IMR-90 (cell line): ENCODE results near the gene TBC1D16. TPM values are rescaled to one million over a fixed set of nuclear protein-coding genes. Genes with fewer than 3 reads are reported as not detected.

Source experiments
- CEBPB ChIP-seq: IDR thresholded peaks from 2 replicates; pipeline ENCODE4 v1.6.1; 2012; ENCODE audit warnings: low read depth, low read length, improper control_type of control experiment
- CTCF ChIP-seq: conservative IDR thresholded peaks from 2 replicates; pipeline ENCODE4 v1.5.1; 2012; ENCODE audit warnings: mild to moderate bottlenecking, low read depth, low read length, improper control_type of control experiment
- FOS ChIP-seq: fragments of 150-350 bp; IDR thresholded peaks from 2 replicates; pipeline ENCODE4 v1.6.1; 2016; ENCODE audit warnings: low read depth, low read length
- MAZ ChIP-seq: IDR thresholded peaks from 2 replicates; pipeline ENCODE4 v1.6.1; 2012; ENCODE audit warnings: low read depth, mild to moderate bottlenecking, low read length, improper control_type of control experiment, moderate library complexity, borderline replicate concordance
- MXI1 ChIP-seq: IDR thresholded peaks from 2 replicates; pipeline ENCODE4 v1.6.1; 2012; ENCODE audit warnings: low read depth, mild to moderate bottlenecking, low read length, moderate library complexity, borderline replicate concordance
- POLR2A ChIP-seq: IDR thresholded peaks from 2 replicates; pipeline ENCODE4 v1.6.1; 2012; ENCODE audit warnings: mild to moderate bottlenecking, low read depth, low read length
- RFX5 ChIP-seq: IDR thresholded peaks from 2 replicates; pipeline ENCODE4 v1.8.0; 2012; ENCODE audit warnings: low read depth, mild to moderate bottlenecking, low read length, moderate library complexity
- polyA plus RNA-seq, 3 experiments: library from polyadenylated mRNA; depleted of rRNA; stranded (reverse); fragments of >200 nt; gene quantifications; 2 replicates each; pipeline ENCODE4 v1.2.3, GENCODE V29; 2012; ENCODE audit warnings: low replicate concordance in 1 of 3
- total RNA-seq: library from RNA; depleted of rRNA; stranded (reverse); fragments of >200 nt; gene quantifications from 2 replicates; pipeline ENCODE4 v1.2.3, GENCODE V29; 2012

The TBC1D16 gene
- total and polyA plus RNA-seq, 2 of the 4 experiments (the other 2 are of a cell fraction): 10.1 to 16.7 TPM

GRCh38 chr17:79913896-79914812, 121.5 kb downstream of the TBC1D16 start (continued):
- TF ChIP-seq CTCF (no peak), CEBPB (no peak), POLR2A (no peak), RFX5 (no peak), MXI1 (no peak), FOS (no peak), MAZ (no peak)
